HepG2 (cell line): ENCODE measurements around the gene OR13J1. TPM values are rescaled to one million over a fixed set of nuclear protein-coding genes. Genes with fewer than 3 reads are reported as not detected.

Experiments used
- BCLAF1 ChIP-seq: fragments of 450-650 bp; IDR thresholded peaks from 2 replicates; pipeline ENCODE4 v1.6.1; 2017; ENCODE audit warnings: mild to moderate bottlenecking
- DMTF1 ChIP-seq: sonication (generic); formaldehyde crosslinking; IDR thresholded peaks from 2 replicates; pipeline ENCODE4 v1.4.0; 2020; ENCODE audit warnings: mild to moderate bottlenecking, missing genetic modification reagents
- HDAC1 ChIP-seq: sonication (generic); formaldehyde crosslinking; IDR thresholded peaks from 2 replicates; pipeline ENCODE4 v1.5.1; 2020; ENCODE audit warnings: mild to moderate bottlenecking, missing genetic modification reagents
- HNF4A ChIP-seq: sonication (generic); formaldehyde crosslinking; IDR thresholded peaks from 2 replicates; pipeline ENCODE4 v1.4.0; 2020; ENCODE audit warnings: missing genetic modification reagents
- IKZF4 ChIP-seq: sonication (generic); formaldehyde crosslinking; IDR thresholded peaks from 2 replicates; pipeline ENCODE4 v1.5.1; 2020; ENCODE audit warnings: borderline replicate concordance, mild to moderate bottlenecking, low read depth, missing genetic modification reagents; ENCODE audit errors: not compliant biosample characterization
- JUNB ChIP-seq: sonication (generic); formaldehyde crosslinking; IDR thresholded peaks from 2 replicates; pipeline ENCODE4 v1.8.0; 2022; ENCODE audit warnings: missing genetic modification reagents, mild to moderate bottlenecking, borderline replicate concordance
- KIAA2018 ChIP-seq: sonication (generic); formaldehyde crosslinking; IDR thresholded peaks from 2 replicates; pipeline ENCODE4 v1.5.0; 2020; ENCODE audit warnings: mild to moderate bottlenecking, missing genetic modification reagents, borderline replicate concordance
- MLX ChIP-seq: IDR thresholded peaks from 2 replicates; pipeline ENCODE4 v1.6.1; 2016
- MTF1 ChIP-seq: sonication (generic); formaldehyde crosslinking; IDR thresholded peaks from 2 replicates; pipeline ENCODE4 v1.5.0; 2020; ENCODE audit warnings: missing genetic modification reagents
- NCOA1 ChIP-seq: sonication (generic); formaldehyde crosslinking; IDR thresholded peaks from 2 replicates; pipeline ENCODE4 v1.9.0; 2021; ENCODE audit warnings: missing genetic modification reagents
- ZNF350 ChIP-seq: sonication (generic); formaldehyde crosslinking; IDR thresholded peaks from 2 replicates; pipeline ENCODE4 v1.4.0; 2020; ENCODE audit warnings: mild to moderate bottlenecking, low read depth, missing genetic modification reagents, borderline replicate concordance
- ZNF614 ChIP-seq: IDR thresholded peaks from 2 replicates; pipeline ENCODE4 v1.6.1; 2018; ENCODE audit warnings: missing biosample characterization, missing genetic modification reagents, inconsistent platforms, borderline replicate concordance
- polyA plus RNA-seq, 8 experiments: library from polyadenylated mRNA; depleted of rRNA in 3 of 8; stranded (reverse) in 7 of 8; unstranded in 1 of 8; fragments of >200 nt; fragmentation: Illumina TruSeq in 4 of 8; extraction: Trizol in 4 of 8; gene quantifications; 2 replicates each; pipeline versions ENCODE4 v1.2.1 to v1.2.3, GENCODE V29; 2011 to 2016; ENCODE audit warnings: low read depth in 4 of 8, missing spikeins in 1 of 8, mixed read lengths in 1 of 8; ENCODE audit not compliant: insufficient read depth in 1 of 8
- total RNA-seq, 5 experiments: library from RNA; depleted of rRNA; stranded (reverse); fragments of >200 nt; fragmentation: Illumina TruSeq; extraction: Trizol; gene quantifications; 2 replicates each; pipeline ENCODE4 v1.2.3, GENCODE V29; 2016; ENCODE audit warnings: low read depth in 1 of 5

OR13J1 gene
- total and polyA plus RNA-seq, 2 of the 13 experiments (the other 11 are each of a cell fraction or from before 2014, with no cell fraction given): not detected

- no peak for TF ChIP-seq DMTF1 (CRISPR knock-in tag)
- TF ChIP-seq HDAC1: peak; percentile 58; the same call in 1 of the 2 replicates
- no peak for TF ChIP-seq KIAA2018 (CRISPR knock-in tag)
- TF ChIP-seq HNF4A (CRISPR knock-in tag): peak; percentile 73
- no peak for TF ChIP-seq MTF1 (CRISPR knock-in tag)
- no peak for TF ChIP-seq MLX (CRISPR knock-in tag)
- TF ChIP-seq ZNF350 (CRISPR knock-in tag): 0 out of 2 replicates have a peak, but pooled peaks have one; percentile 52
- TF ChIP-seq NCOA1 (CRISPR knock-in tag): no peak
- TF ChIP-seq JUNB (CRISPR knock-in tag): no peak
- no peak for TF ChIP-seq ZNF614 (CRISPR knock-in tag)
- TF ChIP-seq IKZF4 (CRISPR knock-in tag): no peak
- no peak for TF ChIP-seq BCLAF1
Measured at GRCh38 chr9:35834260-35835215, 35.7 kb downstream of the OR13J1 start (continued).
